NK-92 (cell line): Measurements from ENCODE around the gene OTX2.

Experiments used
- DNase-seq: peaks from one replicate; lab custom pipeline; 2025; ENCODE audit not compliant: unreplicated experiment; lab: John Stamatoyannopoulos, UW

Gene OTX2

DNA sequence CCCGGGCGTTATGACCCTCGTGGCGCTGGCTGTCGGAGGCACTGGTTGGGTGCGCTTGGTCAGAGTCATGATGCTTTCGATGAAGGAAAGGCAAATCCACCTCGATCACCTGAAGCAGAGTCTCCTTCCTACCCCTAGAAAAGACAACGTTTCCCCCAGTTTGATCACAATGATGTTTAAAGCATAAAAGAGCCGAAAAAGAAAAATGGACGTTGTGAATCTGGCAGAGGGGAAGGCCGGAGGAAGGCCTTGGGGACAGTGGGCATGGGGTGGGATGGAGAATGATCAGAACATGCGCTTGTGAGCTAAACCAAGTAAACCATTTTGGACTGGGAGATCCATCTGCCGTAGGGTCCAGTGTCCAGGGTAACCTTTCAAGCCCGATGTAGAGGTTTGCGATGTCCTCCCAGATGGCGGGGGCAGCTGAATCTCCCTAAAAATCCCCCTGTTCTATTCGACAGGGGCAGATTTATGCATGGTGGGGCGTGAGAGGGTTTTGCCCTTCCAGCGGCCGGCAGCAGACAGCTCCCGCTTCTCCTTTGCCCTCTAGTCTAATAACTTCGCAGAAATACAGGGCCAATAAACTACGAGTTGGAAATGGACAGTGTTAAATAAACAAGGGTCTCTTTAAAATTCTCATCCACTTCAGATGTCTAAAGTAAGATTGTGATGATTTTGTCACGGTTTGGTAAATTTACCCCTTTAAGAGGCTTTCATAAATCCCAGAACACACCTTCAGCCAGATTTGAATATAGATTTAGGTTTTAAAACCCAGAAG, 2.3 kb upstream of the OTX2 start:
- no peak for DNase-seq

DNA sequence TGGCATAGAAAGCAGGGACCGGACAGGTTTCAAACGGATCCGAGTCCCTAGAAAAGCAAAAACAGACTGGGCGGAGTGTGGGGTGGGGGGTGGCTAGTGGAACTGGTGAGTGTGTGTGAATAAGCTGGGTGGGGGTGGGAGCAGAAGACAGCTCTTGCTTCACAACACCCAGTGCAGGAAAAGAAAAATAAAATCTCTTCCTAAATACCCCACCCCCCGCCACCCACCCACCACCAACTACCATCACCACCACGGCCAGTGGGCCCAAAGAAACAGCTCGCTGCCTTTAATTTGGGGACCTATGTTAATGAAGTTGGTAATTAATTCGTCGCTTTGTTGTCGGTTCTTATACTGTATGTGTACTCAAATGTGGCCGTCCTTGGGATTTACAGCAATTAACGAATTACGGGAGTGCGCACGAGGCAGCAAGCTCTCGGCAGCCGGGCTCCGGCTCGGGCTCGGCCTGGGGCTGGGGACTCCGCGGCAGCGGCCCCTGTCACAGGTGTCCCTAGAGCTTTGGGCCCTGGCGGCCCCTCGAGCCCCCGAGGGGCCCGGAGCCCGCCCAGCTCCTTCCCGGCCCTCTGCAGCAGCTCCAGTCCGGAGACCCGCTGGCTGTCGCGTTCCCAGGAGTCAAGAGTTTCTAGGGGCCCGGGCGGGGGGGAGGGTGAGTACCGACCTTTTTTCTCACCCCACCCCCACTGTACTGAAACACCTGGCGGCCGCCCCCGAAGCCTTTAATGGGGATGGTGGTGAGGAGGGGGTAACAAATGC, 1.5 kb upstream of the OTX2 start:
- DNase-seq = no peak

DNA sequence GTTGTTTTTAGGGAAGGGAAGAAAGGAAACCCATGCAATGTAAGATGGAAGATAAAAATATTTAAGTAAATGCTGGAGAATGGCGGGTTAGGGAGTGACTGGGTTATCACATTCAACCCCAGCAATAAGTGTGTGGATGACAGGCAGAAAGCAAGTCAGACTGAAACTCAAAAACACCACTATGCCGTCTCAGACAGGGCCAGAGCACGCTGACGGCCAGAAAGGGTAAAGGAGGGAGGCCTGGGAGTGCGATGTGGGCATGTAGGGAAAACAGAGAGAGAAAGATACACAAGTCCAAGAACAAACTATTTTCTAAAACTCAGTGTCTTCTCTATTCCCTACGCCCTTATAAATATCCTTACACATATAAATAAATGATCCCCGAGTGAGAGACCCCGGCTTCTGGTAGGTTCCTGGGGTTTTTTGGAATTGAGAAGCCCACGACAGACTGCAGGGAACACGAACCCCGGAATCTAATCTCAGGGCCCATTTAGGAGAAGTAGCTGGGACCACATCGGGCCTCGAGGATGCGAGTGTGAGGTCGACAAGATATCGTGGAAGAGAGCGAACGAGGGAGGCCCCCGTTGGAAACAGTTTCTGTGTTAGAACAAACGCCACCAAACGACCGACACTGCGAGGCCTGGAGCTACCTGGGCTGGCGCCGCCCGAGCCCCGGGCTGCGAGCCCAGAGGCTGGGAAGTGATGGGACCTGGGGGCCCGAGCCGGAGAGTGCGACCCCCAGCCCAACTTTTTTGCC, 735 bp upstream of the OTX2 start:
- DNase-seq = no peak

DNA sequence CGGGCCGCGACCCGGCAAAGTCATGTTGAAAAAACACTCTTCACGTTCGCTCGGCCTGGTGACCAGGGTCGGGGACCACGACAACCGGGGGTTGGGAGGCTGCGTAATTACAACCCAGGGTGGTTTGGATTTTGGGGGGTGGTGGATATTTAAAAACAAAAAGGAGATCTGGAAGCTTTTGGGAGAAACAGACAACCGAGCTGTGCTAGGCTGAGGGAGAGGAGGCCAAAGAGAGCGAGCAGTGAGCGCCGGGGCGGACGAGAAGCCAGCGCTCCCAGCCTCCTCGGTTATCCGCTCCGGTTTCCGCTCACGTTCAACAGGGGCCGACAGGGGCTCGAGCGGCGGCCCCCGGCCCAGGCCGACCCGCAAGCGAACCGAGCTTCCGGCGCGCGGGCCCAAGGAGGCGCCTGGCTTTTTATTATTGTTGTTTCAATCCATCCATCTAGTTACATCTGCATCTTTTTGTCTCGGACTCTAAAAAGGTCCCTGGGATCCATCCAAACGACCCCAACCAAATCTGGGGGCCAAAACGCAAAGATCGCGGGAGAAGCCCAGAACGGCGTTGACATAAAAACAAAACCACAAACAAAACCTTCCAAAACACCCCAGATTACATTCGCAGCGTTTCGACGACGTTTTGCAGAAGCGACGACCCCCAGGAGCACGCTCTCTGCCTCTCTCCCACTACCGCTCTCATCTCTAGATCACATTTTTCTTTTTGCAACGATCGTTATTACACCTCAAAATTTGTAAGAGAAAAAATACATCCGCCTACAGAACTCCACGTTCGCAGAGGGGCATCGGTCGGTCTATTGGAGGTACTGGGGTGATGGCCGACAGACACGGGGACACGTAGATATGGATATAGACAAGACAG, 771 bp downstream of the OTX2 start:
- no peak for DNase-seq

DNA sequence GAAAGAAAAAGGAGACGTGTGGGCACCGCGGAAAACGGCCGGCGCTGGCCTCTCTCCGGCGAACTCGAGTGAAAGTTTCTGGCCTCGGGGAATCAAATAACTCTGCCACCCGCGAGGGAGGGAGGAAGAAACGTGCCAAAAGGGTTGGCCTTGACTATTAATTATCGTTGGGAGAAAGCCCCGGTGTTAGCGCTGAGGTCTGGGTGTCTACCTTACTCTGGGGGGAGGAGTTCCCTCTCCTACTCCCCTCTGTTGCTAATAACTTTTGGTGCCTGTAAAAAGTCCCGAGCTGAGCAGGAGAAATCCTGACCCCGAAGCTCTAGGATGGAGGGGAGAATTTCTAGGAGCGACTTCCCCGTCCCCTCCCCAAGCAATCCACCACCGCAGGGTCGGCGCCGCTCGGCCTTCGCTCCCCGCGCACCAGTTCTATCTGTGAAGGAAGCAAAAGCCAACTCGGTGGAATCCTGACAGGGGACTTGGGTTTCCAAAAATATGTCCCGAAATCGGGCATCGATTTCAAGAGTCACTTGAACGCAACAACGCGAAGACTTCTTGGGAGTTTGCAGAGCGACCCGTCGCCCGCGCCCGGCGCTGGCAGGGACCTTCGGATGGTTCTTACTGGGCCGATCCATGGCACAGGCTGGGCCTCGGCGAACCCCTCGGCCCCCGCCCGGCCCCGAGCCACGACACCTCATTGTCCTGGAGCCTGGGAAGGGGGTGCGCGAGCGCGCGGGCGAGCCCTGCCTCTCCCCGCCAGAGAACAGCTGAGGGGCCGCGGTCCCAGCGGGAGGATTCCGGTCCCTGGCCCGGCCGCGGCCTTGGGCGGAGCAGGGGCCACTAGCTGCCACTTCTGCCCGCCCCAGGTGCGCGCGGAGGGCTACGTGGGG, 1.7 kb downstream of the OTX2 start:
- no peak for DNase-seq

DNA sequence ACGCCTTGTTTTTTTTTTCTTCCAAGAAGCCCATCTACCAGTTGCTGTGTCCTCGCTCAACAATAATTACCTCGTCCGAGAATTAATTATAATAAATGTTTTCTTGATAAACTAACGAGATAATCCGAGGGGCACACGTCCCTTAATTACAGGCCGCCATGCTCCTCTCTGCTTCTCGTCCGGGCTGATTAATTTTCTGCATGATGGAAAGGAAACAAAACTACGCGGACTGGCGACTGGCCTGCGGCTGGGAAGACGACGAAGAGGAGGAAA, 2.2 kb downstream of the OTX2 start:
- no peak for DNase-seq

DNA sequence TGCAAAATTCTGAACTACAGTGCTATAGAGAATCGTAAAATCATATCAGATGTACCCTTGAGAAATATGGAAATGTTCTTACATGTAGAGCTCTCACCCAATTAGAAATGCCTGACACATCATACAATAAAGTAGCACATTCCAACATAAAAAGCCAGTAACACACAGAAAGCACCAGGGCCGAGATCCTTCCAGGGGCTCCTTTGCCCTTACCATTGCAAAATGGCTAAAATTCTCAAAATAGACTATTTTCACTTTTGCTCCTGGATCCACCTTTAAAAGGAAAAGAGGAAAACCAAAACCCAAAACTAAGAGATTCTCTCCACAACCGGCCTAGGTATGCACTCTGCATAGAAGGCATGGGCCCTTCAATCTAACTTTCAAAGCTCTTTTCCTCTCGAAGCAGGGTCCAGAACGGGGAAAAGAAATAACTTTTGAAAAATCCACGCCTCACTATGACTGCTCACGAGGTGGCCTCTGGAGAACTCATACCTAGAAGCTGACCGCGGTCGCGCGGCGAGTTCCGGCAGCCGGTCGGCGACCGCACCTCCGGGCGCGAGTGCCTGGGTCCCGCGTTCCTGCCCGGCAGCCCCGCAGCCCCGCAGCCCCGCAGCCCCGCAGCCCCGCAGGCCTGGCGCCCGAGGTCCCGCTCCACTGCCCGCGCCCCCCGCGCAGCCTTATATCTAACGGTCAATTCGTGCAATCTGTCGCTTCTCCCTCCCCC, 2.7 kb downstream of the OTX2 start:
- no peak for DNase-seq

DNA sequence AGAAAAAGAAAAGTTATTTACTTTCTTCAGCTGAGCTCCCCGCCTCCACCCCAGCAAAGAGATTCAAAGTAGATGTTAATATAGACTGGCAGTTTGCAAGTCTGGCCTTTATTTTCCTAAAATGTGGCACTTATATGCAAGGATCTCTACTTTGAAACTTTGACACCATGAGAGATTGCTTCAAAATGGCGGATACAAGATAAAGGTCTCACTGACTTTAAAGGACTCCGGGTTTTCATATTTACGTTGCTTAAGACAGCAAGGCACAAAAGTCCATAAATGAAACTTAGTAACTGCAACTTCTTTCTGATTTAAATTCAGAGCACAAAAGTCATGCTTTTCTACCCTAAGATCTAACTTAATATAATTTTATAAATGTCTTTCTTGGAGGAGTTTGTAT, 3.5 kb downstream of the OTX2 start:
- DNase-seq = no peak

DNA sequence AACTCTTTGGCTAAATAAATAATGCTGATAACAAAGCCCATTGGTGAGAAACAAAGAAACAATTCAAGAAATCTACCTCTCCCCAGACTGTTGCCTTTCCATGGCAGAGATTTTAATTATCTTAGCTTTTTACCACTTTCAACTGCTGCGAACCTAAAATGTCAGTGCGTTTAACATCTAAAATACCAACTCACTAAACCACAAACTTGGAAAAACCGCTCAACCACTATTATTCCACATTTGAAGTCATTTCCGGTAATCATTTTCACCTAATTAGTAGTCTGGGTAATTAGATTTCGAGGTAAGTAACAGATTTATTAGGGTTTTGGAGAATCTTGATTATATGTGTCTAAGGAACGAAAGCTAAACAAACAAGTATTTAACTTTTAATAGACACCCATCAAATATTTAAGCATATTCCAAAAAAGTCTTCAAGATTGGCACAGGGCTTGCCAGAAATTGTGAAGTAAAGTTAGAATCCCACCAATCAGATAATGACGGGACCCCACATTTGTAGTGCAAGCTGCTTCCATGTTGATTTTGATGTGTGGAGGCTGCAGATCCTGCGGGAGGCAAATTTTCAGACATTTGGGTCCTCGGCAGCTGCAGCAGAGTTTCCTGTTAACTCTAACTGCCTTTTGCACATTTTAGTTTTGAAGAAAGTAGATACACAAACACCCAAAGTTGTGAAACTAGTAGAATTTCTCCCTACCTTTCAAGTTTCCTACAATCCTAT, 4.1 kb downstream of the OTX2 start:
- no peak for DNase-seq

DNA sequence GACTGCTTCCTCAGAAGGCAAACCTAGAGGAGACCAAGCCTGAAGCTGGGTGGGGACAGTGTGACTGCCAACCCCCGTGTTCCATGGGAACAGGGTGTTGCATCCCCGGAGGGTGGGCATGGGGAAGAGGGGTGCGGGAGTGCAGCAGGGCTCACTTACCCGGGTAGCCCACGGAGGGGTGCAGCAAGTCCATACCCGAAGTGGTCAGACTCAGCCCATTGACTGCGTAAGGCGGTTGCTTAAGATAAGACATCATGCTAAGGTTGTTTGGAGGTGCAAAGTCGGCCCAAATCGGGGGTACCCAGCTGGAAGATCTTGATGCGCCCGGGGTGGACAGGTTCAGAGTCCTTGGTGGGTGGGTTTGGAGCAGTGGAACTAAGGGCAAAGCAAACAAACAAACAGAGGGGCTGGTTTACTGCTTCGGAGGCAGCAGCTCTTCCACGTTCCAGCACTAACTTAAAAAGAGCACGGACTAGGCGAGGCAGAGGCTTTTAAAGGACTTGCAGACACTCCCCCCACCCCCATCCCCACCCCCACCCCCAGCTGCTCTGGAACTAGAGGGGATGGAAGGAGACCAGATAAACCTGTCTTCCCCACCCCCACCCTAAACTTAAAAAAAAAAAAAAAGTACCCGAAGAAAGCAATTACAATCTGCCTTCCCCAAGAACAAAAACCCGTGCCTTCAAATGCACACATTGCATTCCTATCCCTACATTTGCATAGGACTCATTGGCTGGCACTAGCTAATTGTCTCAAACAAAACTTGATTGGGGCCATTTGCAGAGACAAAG, 4.9 kb downstream of the OTX2 start:
- no peak for DNase-seq

DNA sequence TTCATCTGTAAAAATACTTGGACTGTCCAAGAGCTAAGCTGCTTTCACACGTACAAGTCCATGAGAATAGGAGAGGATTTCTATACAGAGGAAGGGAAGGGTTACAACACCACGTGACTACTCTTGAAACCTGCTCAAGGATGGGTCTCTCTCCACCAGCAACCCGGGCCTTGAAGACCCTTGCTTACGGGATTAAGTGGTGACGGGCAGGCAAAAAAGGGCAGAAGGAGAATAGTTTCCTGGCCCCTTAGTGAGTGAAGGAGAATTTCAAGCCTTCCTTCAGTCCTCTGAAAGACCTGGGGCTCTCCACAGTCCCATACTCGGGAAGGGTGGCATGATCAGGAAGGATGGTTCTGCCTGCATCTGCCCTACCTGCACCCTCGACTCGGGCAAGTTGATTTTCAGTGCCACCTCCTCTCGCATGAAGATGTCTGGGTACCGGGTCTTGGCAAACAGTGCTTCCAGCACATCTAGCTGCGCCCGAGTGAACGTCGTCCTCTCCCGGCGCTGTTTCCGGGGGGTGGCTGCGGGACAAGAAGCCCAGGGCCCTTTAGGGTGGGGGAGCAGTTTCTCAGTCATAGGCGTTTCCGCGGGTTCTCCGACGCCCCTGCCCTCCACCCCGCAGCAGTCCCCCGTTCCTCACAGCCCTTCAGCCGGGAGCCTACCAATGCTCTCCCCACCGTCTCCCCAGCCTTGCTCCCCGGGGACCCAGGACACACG, 6.3 kb downstream of the OTX2 start:
- DNase-seq = no peak

DNA sequence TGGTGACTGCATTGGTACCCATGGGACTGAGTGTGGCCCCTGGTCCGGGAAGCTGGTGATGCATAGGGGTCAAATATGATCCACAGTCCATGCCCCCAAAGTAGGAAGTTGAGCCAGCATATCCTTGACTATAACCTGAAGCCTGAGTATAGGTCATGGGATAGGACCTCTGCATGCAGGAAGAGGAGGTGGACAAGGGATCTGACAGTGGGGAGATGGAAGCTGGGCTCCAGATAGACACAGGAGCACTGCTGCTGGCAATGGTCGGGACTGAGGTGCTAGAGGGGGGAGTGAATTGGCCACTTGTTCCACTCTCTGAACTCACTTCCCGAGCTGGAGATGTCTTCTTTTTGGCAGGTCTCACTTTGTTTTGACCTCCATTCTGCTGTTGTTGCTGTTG, 8.4 kb downstream of the OTX2 start:
- no peak for DNase-seq

DNA sequence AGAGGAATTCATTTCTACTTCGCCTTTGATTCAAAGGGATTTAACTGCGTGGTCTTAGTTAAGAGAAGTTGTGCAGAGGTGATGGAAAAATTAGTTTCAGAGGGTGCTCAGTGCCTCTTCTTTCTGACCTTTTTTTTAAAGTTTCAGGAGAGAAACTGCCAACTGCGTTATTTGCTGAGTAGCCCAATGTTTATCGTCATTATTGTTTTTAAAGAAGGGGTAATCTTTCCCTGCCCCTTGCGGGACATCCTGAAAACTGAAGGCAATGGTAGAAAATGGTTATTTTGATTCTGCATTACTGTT, 11.0 kb downstream of the OTX2 start:
- DNase-seq = no peak

DNA sequence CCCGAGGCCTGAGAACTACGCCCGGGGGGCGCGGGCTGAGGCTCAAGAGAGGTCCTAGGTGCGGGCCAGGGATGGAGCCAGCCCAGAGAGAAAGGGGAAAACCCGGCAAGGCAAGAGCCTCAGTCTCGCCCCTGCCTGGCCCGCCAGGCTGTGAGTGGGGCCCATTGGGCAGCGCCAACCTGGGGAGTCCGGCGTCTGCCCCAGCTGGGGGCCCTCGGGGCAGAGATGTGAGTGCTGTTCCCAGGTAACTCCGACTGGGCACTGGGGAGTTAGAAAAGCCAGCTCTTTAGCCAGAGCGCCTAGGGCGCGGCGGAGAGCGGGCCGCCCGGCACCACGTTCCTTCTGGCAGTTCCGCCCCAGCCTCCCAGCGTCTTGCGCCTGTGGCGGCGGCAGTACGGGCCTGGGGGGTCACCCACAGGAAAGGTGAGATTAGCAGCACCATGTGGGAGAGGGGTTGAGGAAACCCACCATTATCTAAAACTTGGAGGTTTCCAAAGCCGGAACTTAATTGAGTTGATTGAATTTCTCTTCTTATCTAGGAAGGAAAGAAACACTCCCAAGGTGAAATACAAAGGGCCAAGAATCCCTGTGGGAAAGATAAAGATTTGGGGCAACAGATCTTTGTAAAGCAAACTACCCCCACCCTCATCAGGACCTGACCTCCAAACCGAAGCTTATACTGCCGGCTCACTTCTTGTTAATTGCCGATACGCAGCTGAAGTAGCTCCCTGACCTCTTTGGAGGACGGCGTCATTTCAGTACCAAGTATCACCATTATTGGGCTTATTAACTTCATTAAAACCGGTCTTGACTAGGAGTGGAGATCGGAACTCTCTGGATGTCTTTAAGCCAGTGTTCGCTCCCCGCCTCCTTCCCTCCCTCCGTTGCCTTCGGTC, 11.6 kb downstream of the OTX2 start:
- no peak for DNase-seq

DNA sequence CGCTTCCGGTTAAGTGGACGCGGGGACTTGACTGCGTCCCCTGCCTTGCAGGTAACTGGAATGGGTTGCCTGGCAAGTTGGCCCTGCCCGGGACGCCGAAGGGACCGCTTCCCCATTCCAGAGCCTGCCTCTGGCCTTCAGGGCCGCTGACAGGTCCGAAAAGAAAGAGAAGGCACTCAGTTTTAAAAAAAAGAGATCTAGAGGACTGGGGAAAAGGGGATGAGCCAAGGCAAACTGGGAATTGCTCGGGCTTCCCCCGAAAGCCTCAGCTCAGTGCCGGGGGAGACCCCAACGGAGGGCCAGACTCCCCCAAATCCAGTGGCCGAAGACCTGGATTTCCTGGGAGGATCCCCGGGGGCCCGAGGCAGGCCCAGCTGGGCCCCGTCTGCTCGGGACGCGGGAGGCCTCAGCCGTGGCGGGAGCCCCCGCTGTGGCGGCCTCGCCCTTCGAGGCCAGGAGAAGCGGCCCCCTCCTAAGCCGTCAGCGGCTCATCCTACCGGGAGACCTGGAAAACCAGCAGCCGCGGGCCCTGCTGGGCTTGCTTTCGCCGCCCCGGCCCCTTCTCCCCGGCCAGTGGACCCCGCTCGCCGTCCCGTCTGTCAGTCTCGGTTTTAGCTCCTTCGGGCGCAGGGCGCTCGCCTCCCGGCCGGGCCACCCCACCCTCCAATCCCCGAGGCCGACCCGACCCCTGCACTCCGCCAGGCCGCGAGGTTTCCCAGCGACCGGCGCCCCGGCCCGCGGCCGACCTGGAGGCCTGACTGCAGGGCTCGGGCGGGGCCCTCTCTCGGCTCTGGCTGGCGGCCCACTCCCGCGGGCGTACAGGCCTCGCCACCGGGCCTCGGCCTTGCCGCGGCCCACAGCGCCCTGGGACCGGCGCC, 12.5 kb downstream of the OTX2 start:
- no peak for DNase-seq
